Mesendoderm (in vitro differentiated cells): ENCODE data around the gene RIGI.

ENCODE experiments used
- DNase-seq: peaks from one replicate; pipeline ENCODE4 v3.0.0; 2013
- H2AK5ac ChIP-seq: 2 replicates; pipeline ENCODE4 v1.6.1; 2013; ENCODE audit warnings: low read length, inconsistent platforms
- H2BK120ac ChIP-seq: 2 replicates; pipeline ENCODE4 v1.6.1; 2013; ENCODE audit warnings: low read depth, mild to moderate bottlenecking, low read length, moderate library complexity, mixed read lengths
- H2BK15ac ChIP-seq: replicated peaks from 2 replicates; pipeline ENCODE4 v1.6.1; 2013; ENCODE audit warnings: low read depth, mild to moderate bottlenecking, moderate library complexity
- H2BK5ac ChIP-seq: 2 replicates; pipeline ENCODE4 v1.6.1; 2013; ENCODE audit warnings: low read length, inconsistent platforms
- H3K18ac ChIP-seq: 2 replicates; pipeline ENCODE4 v1.6.1; 2013; ENCODE audit warnings: mild to moderate bottlenecking, low read length, mixed read lengths
- H3K23ac ChIP-seq: one replicate; pipeline ENCODE4 v1.6.1; 2013; ENCODE audit warnings: low read length
- H3K27ac ChIP-seq: 2 replicates; pipeline ENCODE4 v1.5.1; 2013; ENCODE audit warnings: low read depth, mild to moderate bottlenecking, inconsistent platforms, low read length, moderate library complexity
- H3K27me3 ChIP-seq: 2 replicates; pipeline ENCODE4 v1.6.1; 2013; ENCODE audit warnings: low read length, control low read depth, mild to moderate bottlenecking, inconsistent platforms; ENCODE audit not compliant: insufficient read depth, poor library complexity
- H3K36me3 ChIP-seq: 2 replicates; pipeline ENCODE4 v1.6.1; 2013; ENCODE audit warnings: low read length, inconsistent platforms; ENCODE audit not compliant: control insufficient read depth, insufficient read depth
- H3K4ac ChIP-seq: one replicate; pipeline ENCODE4 v1.6.1; 2013; ENCODE audit warnings: low read depth, mild to moderate bottlenecking, low read length, moderate library complexity
- H3K4me1 ChIP-seq: 2 replicates; pipeline ENCODE4 v1.6.1; 2013; ENCODE audit warnings: low read depth, low read length, inconsistent platforms; ENCODE audit not compliant: control insufficient read depth
- H3K4me2 ChIP-seq: 2 replicates; pipeline ENCODE4 v1.6.1; 2013; ENCODE audit warnings: low read length
- H3K4me3 ChIP-seq: 2 replicates; pipeline ENCODE4 v1.5.1; 2013; ENCODE audit warnings: mild to moderate bottlenecking, low read length
- H3K56ac ChIP-seq: one replicate; pipeline ENCODE4 v1.6.1; 2013; ENCODE audit warnings: low read length
- H3K79me1 ChIP-seq: 2 replicates; pipeline ENCODE4 v1.6.1; 2013; ENCODE audit warnings: low read length, inconsistent platforms
- H3K79me2 ChIP-seq: 2 replicates; pipeline ENCODE4 v1.6.1; 2013; ENCODE audit warnings: mild to moderate bottlenecking, low read length; ENCODE audit not compliant: control insufficient read depth, insufficient read depth
- H3K9ac ChIP-seq: 2 replicates; pipeline ENCODE4 v1.6.1; 2013; ENCODE audit warnings: low read length, inconsistent platforms
- H4K5ac ChIP-seq: one replicate; pipeline ENCODE4 v1.6.1; 2013; ENCODE audit warnings: low read length
- H4K8ac ChIP-seq: one replicate; pipeline ENCODE4 v1.6.1; 2013; ENCODE audit warnings: low read depth, mild to moderate bottlenecking, control low read depth, low read length, moderate library complexity
- WGBS: extraction: QIAGEN DNeasy Blood & Tissue Kit; methylation state at CpG from one replicate; pipeline ENCODE4 v1.1.7; 2013; ENCODE audit warnings: low lambda C conversion rate, missing lambda C conversion rate; ENCODE audit not compliant: insufficient coverage; ENCODE audit errors: extremely low coverage; 5-methylcytosine and 5-hydroxymethylcytosine counted together

The RIGI gene

DNA sequence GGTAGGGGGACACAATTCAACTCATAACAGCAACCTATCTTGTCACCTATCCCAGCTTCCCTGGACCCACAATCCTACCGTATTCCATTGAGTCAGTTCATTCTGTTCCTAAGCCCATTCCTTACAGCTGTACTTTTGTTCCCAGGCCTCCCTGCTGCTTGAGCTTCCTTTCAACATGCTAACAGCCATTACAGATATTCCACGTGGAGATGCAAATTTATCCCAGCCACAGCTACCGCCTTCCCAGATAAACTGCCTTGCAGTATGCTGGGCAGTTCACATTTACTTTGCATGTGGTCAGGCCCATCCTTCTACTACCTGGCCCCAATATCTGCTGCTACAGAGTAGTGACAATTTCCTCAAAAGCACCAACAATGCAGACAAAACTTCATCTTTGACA, 23.0 kb downstream of the RIGI start:
- no peaks in the 10 kb centered on the region for H3K4me1 ChIP-seq
- H2BK5ac ChIP-seq = no peak overlapping the region
- H2BK120ac ChIP-seq = no peak overlapping the region
- no peaks in the 10 kb centered on the region for H3K27me3 ChIP-seq
- no peak overlapping the region for H3K18ac ChIP-seq
- H2BK15ac ChIP-seq = no peak overlapping the region
- no peaks in the 10 kb centered on the region for H3K79me1 ChIP-seq
- H2AK5ac ChIP-seq = no peak overlapping the region
- no peak overlapping the region for H4K8ac ChIP-seq
- no peak overlapping the region for H3K4ac ChIP-seq
- no peaks in the 10 kb centered on the region for H3K79me2 ChIP-seq
- no peak overlapping the region for H3K27ac ChIP-seq
- no peak overlapping the region for H3K4me3 ChIP-seq
- H3K36me3 ChIP-seq = no peaks in the 10 kb centered on the region
- H3K9ac ChIP-seq = no peak overlapping the region
- H4K5ac ChIP-seq = no peak overlapping the region
- WGBS = no CpG with 5 or more reads among the region's 3 CpGs
- no peak overlapping the region for H3K56ac ChIP-seq
- H3K4me2 ChIP-seq = no peak overlapping the region
- no peak overlapping the region for H3K23ac ChIP-seq
- DNase-seq = peak; percentile 39

DNA sequence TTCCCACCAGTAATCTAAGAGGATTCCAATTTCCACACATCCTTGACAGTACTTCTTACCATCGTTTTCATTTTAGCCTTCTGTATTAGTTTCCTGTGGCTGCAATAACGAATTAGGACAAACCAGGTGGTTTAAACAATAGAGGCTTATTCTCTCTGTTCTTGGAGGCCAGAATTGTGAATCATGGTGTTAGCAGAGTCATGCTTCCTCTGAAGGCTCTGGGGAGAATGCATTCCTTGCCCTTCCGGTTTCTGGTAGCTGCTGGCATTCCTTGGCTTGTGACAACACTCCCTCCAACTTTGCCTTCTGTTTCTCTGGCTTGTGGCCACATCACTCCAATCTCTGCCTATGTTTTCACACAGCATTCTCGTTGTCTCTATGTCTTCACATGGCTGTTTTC, 23.5 kb downstream of the RIGI start:
- no peak overlapping the region for H4K5ac ChIP-seq
- H3K23ac ChIP-seq = no peak overlapping the region
- H3K18ac ChIP-seq = no peak overlapping the region
- no peaks in the 10 kb centered on the region for H3K79me1 ChIP-seq
- no peaks in the 10 kb centered on the region for H3K4me1 ChIP-seq
- no peak overlapping the region for H2BK120ac ChIP-seq
- H3K27ac ChIP-seq = no peak overlapping the region
- no peak overlapping the region for H2AK5ac ChIP-seq
- no peak overlapping the region for H4K8ac ChIP-seq
- no CpG with 5 or more reads among the region's 4 CpGs for WGBS
- no peaks in the 10 kb centered on the region for H3K27me3 ChIP-seq
- no peak overlapping the region for H3K4me3 ChIP-seq
- H3K36me3 ChIP-seq = no peaks in the 10 kb centered on the region
- no peak overlapping the region for H3K56ac ChIP-seq
- peak; percentile 58 for DNase-seq
- no peaks in the 10 kb centered on the region for H3K79me2 ChIP-seq
- H3K4ac ChIP-seq = no peak overlapping the region
- H2BK15ac ChIP-seq = no peak overlapping the region
- no peak overlapping the region for H3K9ac ChIP-seq
- no peak overlapping the region for H2BK5ac ChIP-seq
- H3K4me2 ChIP-seq = no peak overlapping the region

DNA sequence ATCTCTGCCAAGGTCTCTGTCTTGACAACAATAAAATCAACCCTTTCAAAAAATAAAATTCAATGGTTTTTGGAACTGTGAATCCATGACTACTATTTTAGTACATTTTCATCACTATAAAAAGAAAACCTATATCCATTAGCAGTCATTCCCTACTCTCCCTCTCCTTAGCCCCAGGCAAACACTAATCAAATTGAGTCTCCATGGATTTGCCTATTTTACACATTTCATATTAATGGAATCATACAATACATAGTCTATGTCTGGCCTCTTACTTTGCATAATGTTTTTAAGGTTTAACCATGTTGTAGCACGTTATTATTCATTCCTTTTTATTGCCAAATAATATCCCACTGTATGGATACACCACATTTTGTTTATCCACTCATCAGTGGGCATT, 24.1 kb downstream of the RIGI start:
- no peak overlapping the region for H3K4ac ChIP-seq
- H3K27me3 ChIP-seq = no peaks in the 10 kb centered on the region
- H4K5ac ChIP-seq = no peak overlapping the region
- H3K79me1 ChIP-seq = no peaks in the 10 kb centered on the region
- H3K4me1 ChIP-seq = no peaks in the 10 kb centered on the region
- H3K18ac ChIP-seq = no peak overlapping the region
- DNase-seq = no peak
- no peak overlapping the region for H4K8ac ChIP-seq
- H3K36me3 ChIP-seq = no peaks in the 10 kb centered on the region
- WGBS = no CpG with 5 or more reads among the region's 1 CpG
- no peak overlapping the region for H3K56ac ChIP-seq
- H2BK15ac ChIP-seq = no peak overlapping the region
- no peak overlapping the region for H2AK5ac ChIP-seq
- H3K4me2 ChIP-seq = no peak overlapping the region
- no peak overlapping the region for H2BK120ac ChIP-seq
- H3K9ac ChIP-seq = no peak overlapping the region
- H2BK5ac ChIP-seq = no peak overlapping the region
- H3K27ac ChIP-seq = no peak overlapping the region
- no peak overlapping the region for H3K4me3 ChIP-seq
- H3K79me2 ChIP-seq = no peaks in the 10 kb centered on the region
- no peak overlapping the region for H3K23ac ChIP-seq

DNA sequence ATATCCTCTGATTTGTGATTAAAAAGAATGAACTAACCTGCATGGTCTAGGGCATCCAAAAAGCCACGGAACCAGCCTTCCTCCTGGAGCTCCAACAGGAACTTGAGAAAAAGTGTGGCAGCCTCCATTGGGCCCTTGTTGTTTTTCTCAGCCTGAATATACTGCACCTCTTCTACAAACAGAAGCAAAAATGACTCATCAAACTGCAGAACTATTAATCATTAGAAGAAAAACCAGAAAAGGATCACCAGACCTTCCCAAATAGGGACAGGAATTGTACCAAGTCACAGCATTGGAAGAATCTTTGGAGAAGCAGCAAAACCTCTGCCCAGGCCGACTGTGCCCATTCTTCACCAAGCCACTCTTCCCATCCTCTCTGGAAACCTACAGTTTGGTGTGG, 25.2 kb downstream of the RIGI start:
- no peak overlapping the region for H3K27ac ChIP-seq
- H2BK120ac ChIP-seq = no peak overlapping the region
- WGBS = no CpG with 5 or more reads among the region's 2 CpGs
- no peak overlapping the region for H2BK15ac ChIP-seq
- no peak overlapping the region for H3K18ac ChIP-seq
- no peak overlapping the region for H3K4me2 ChIP-seq
- H3K27me3 ChIP-seq = no peaks in the 10 kb centered on the region
- H3K4me3 ChIP-seq = no peak overlapping the region
- no peak overlapping the region for H3K23ac ChIP-seq
- H2AK5ac ChIP-seq = no peak overlapping the region
- H3K9ac ChIP-seq = no peak overlapping the region
- DNase-seq = no peak
- H2BK5ac ChIP-seq = no peak overlapping the region
- no peaks in the 10 kb centered on the region for H3K4me1 ChIP-seq
- no peaks in the 10 kb centered on the region for H3K79me1 ChIP-seq
- no peaks in the 10 kb centered on the region for H3K79me2 ChIP-seq
- H3K36me3 ChIP-seq = no peaks in the 10 kb centered on the region
- H3K56ac ChIP-seq = no peak overlapping the region
- no peak overlapping the region for H4K8ac ChIP-seq
- no peak overlapping the region for H3K4ac ChIP-seq
- H4K5ac ChIP-seq = no peak overlapping the region

DNA sequence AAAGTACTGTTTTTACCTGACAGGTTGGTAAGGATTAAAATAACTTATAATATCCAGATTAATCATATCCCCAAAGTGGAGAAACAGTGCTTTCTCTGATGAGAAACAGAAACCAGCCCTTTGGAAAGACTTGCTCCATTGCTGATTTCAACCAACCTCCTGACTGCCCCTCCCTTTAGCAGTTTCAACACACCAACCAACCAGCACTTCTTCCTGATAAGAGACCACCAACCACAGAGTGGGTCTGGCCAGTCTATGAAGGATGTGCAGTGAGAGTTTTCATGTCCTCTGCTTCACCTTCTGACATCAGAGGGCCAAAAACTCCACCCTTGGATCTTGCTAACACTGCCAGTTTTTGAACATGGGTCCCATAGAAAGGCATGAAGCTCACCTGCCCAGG, 28.1 kb downstream of the RIGI start:
- no peak for DNase-seq

DNA sequence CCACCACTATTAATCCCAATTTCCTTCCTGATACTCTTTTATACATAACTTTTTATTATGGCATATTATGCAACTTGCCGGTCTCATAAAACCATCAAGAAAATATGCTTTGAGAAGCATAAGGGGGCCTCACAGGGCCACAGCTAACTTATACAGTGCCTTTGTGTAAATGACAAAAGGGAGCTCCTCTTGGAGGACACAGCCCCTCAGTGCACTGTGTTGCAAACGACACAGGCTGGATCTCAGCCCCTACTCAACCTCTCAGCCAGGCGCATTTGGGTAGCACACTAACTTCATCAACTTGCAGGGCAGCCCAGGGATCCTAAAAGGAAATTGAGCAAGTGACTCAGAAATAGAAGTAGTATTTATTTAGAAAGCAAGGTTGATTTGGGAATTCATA, 35.4 kb downstream of the RIGI start:
- H3K27ac ChIP-seq = no peak overlapping the region
- no peak overlapping the region for H4K5ac ChIP-seq
- no peak overlapping the region for H3K4ac ChIP-seq
- DNase-seq = no peak
- H3K36me3 ChIP-seq = peaks cover 1% of the 10 kb centered on the region
- no peaks in the 10 kb centered on the region for H3K79me2 ChIP-seq
- no peak overlapping the region for H3K9ac ChIP-seq
- no peak overlapping the region for H2BK120ac ChIP-seq
- no peak overlapping the region for H3K23ac ChIP-seq
- H3K4me1 ChIP-seq = no peaks in the 10 kb centered on the region
- H3K18ac ChIP-seq = no peak overlapping the region
- H4K8ac ChIP-seq = no peak overlapping the region
- no peak overlapping the region for H3K56ac ChIP-seq
- no peaks in the 10 kb centered on the region for H3K79me1 ChIP-seq
- no peak overlapping the region for H2BK5ac ChIP-seq
- no peak overlapping the region for H3K4me2 ChIP-seq
- no peak overlapping the region for H2BK15ac ChIP-seq
- H2AK5ac ChIP-seq = no peak overlapping the region
- WGBS = 100% methylated on average over 1 of the region's 3 CpGs
- no peak overlapping the region for H3K4me3 ChIP-seq
- no peaks in the 10 kb centered on the region for H3K27me3 ChIP-seq

More for the DNA sequence above, 28.1 kb downstream of the RIGI start:
- Histone ChIP-seq H3K18ac (no peak overlapping the region), H2BK5ac (no peak overlapping the region), H2AK5ac (no peak overlapping the region), H3K27me3 (no peaks in the 10 kb centered on the region), H3K56ac (no peak overlapping the region), H3K79me1 (no peaks in the 10 kb centered on the region), H4K5ac (no peak overlapping the region), H3K4ac (no peak overlapping the region), H2BK120ac (no peak overlapping the region), H3K79me2 (no peaks in the 10 kb centered on the region), H3K9ac (no peak overlapping the region), H3K36me3 (no peaks in the 10 kb centered on the region), H3K27ac (no peak overlapping the region), H3K4me1 (no peaks in the 10 kb centered on the region), H3K4me3 (no peak overlapping the region), H2BK15ac (no peak overlapping the region), H3K23ac (no peak overlapping the region), H4K8ac (no peak overlapping the region), H3K4me2 (no peak overlapping the region)
